HG02759 (cell line): ENCODE measurements around the gene HTT-AS.
A peak's percentile ranks its signal among the peaks of the same experiment; 100 is the strongest.
"Not testable (repeated sequence)": the region's sequence is repeated elsewhere in the genome, so short reads cannot be mapped to it uniquely, and the experiment has no call there.

Experiments used
- ATAC-seq: cut with Tn5 transposase; IDR thresholded peaks from one replicate; pipeline ENCODE4 v1.9.1; 2021; ENCODE audit warnings: mild to moderate bottlenecking, moderate library complexity; ENCODE audit not compliant: unreplicated experiment

The HTT-AS gene

GRCh38 chr4:3074078-3074845 is at the start of gene HTT-AS, which contains the start of gene HTT:
TSS of gene HTT-AS (minus strand) at chr4:3074538.
TSS of gene HTT (plus strand) at chr4:3074681. CDS start at chr4:3074826, 145 bp downstream.
- peak; percentile 81 for ATAC-seq

DNA sequence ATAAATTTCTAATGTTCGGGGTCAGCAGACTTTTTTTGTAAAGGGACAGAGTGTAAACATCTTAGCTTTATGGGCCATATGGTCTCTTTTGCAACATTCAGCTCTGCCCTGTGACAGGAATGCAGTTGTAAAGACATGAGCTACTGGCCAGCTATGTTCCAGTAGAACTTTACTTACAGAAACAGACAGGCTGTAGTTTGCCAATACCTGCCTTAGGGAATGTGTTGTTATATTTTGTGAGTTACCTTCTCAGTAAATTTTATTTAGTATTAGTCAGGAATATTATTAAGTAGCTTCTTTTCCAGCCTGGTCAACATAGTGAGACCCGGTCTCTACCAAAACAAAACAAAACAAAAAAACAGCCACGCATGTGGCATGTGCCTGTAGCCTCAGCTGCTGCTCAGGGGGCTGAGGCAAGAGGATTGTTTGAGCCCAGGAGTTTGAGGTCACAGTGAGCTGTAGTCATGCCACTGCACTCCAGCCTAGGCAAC is 48.9 kb upstream of the HTT-AS start:
- ATAC-seq, result no peak

DNA sequence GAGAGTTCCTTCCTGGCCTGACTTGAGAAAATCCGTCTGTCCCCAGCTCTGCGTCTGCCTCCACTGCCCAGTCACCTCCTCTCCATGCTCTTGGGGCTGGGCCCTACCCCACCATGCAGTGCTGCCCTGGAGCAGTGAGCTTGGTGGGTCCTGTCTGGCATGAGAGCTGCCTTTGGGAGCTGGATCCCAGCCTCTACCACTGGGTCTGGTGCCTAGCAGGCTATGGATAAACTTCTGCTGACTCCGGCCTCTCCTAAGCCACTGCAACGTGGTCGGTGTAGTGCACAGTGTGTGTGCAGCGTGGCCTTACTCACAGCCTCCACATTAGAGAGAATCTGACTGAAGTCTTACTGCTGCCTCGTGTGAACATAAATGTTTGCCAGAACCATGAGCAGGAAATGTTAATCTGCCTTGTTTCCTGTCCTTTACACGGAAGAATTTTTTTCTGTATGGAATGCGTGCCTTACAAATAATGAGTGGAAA is 47.8 kb upstream of the HTT-AS start:
- ATAC-seq, result no peak

DNA sequence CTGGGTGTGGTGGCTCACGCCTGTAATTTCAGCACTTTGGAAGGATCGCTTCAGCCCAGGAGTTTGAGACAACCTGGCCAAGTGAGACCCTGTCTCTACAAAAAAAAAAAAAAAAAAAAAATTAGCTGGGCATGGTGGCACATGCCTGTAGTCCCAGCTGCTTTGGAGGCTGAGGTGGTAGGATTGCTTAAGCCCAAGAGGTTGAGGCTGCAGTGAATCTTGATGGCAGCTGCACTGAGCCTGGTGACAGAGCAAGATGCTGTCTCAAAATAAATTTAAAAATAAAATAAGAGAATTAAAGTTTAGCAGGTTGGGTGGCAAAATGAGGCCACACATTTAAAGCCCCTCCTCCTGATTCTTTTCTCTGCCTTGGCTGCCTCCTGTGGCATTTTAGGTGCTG is 47.3 kb upstream of the HTT-AS start:
- no peak for ATAC-seq

DNA sequence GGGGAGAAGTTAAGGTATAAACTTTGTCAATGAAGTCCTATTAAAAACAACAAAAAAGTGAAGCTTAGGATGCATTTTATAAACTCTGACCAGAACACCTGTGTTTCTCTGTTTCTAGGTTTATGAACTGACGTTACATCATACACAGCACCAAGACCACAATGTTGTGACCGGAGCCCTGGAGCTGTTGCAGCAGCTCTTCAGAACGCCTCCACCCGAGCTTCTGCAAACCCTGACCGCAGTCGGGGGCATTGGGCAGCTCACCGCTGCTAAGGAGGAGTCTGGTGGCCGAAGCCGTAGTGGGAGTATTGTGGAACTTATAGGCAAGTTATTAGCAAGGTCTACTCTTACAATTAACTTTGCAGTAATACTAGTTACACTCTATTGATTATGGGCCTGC is 46.8 kb upstream of the HTT-AS start:
- ATAC-seq, result no peak

GRCh38 chr4:3119464-3119863 is 45.1 kb upstream of the HTT-AS start:
- no peak for ATAC-seq

GRCh38 chr4:3118312-3118711 is 44.0 kb upstream of the HTT-AS start:
- no peak for ATAC-seq

DNA sequence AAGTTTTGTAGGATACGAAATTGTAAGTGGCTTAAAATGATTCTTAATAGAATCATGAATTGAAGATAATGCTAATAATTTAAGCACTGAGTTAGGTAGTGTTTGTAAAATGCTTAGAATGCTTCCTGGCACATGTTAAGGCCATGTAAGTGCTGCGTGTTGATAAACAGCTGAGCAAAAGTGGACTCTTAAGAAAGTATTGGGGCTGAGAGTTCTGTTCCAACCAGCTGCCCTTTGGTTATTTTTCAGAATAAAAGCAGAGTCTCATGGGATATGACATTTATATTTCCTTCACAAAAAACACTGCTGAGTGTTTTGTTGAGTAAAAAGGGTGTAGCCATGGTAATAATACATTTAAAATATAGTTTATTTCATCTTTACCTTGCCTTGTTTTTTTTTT is 42.6 kb upstream of the HTT-AS start:
- no peak for ATAC-seq

GRCh38 chr4:3115637-3116270 is 41.4 kb upstream of the HTT-AS start:
- ATAC-seq, result no peak

- no peak for ATAC-seq
Observed at GRCh38 chr4:3114377-3114776, 40.0 kb upstream of the HTT-AS start.

DNA sequence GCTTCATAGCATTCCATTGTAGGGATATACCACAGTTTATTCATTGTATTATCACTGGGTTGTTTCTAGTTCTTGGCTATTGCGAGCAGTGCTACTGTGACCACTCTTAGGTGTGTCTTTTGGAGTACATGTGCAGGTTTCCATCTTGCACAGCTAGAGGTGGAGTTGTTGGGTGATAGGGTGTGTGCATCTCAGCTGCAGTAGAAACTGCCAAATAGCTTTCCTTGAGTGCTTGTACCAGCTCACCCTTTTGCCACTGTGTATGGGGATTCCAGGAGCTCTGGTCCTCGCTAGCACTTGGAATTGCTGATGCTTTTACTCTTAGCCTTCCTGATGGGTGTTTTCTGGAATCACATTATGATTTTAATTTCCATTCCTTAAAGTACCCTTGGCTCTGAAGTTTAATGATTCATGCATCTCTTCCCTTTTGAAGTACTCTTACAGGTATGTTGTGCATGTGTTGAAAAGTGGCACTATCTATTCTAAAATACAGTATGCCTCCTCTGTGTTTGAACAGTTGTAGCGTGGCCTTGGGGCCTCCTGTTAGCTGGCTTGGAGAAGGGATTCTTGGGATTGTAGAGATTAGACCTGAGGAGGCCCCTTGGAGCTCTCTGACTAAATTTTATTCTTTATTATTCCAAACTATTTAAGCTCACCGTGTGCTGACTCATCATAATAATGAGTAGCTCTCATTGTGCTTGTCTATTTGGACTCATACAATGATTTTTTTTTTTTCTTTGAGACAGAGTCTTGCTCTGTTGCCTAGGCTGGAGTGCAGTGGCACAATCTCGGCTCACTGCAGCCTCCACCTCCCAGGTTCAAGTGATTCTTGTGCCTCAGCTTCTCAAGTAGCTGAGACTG is 38.5 kb upstream of the HTT-AS start:
- ATAC-seq, result no peak

GRCh38 chr4:3112201-3112600 is 37.9 kb upstream of the HTT-AS start:
- no peak for ATAC-seq

- ATAC-seq, result no peak
Observed at GRCh38 chr4:3111461-3111860, 37.1 kb upstream of the HTT-AS start.

GRCh38 chr4:3108211-3108610 is 33.9 kb upstream of the HTT-AS start:
- no peak for ATAC-seq

GRCh38 chr4:3107691-3108121 is 33.4 kb upstream of the HTT-AS start:
- no peak for ATAC-seq

DNA sequence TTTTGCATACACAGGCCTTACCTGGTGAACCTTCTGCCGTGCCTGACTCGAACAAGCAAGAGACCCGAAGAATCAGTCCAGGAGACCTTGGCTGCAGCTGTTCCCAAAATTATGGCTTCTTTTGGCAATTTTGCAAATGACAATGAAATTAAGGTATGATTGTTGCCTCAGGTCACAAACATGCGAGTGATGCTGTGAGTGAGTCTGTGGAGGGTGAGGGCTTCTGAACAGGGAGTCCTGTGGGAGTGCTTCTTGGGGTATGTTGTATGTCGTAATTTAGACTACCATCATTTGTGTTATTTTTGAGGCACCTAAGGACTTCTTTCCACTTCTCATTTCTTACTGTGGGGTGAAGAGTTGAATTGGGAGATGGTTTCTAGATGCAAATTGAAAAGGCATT is 32.9 kb upstream of the HTT-AS start:
- no peak for ATAC-seq

- ATAC-seq, result peak; percentile 97
Observed at GRCh38 chr4:3106339-3107186, 32.2 kb upstream of the HTT-AS start.

DNA sequence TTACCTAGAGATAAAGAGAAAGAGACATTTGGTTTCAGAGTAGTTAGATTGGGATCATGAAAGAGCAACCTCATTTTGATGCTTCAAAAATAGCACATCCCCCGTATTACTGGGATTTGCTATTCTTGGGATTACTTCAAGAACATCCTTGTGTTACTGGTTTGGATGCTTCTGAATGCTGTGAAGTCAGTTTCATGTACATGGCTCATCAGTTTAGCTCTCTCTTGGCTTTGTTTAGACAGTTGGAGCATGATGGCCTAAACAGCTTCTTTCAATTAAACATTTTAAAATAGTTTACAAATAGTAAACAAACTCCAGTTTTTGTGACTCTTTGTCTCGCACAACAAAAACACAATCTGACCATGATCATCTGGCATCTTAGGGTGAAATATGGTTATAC is 24.0 kb upstream of the HTT-AS start:
- no peak for ATAC-seq

GRCh38 chr4:3096202-3096601 is 21.9 kb upstream of the HTT-AS start:
- ATAC-seq, result no peak

DNA sequence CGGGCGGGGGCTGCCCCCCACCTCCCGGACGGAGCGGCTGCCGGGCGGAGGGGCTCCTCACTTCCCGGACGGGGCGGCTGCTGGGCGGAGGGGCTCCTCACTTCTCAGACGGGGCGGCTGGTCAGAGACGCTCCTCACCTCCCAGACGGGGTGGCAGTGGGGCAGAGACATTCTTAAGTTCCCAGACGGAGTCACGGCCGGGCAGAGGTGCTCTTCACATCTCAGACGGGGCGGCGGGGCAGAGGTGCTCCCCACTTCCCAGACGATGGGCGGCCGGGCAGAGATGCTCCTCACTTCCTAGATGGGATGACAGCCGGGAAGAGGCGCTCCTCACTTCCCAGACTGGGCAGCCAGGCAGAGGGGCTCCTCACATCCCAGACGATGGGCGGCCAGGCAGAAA is 20.4 kb upstream of the HTT-AS start:
- not testable (repeated sequence) for ATAC-seq
